MCF 10A (cell line): Measurements from ENCODE around the gene BATF2. TPM values are rescaled to one million over a fixed set of nuclear protein-coding genes. Genes with fewer than 3 reads are reported as not detected.

Experiments used
- BruUV-seq: library from RNA; stranded (reverse); fragments of 400-500 nt; replicated peaks from 2 replicates; lab custom pipeline; 2021; lab: Mats Ljungman, UMichigan
- CTCF ChIA-PET: fragments of 300-600 bp; sonication (Branson Sonifier 250); formaldehyde crosslinking; extraction: SDS; loops from one replicate; lab custom pipeline; 2021; ENCODE audit warnings: antibody characterized with exemption, inconsistent platforms; lab: Yijun Ruan, JAX
- POLR2A ChIA-PET: fragments of 300-600, 350-650 bp; sonication (Branson Sonifier 250); formaldehyde crosslinking; extraction: SDS; loops from one replicate; lab custom pipeline; 2020; ENCODE audit warnings: antibody characterized with exemption, inconsistent platforms; lab: Yijun Ruan, JAX
- DNase-seq: peaks from one replicate; pipeline ENCODE4 v3.0.0-alpha.2; 2018; ENCODE audit not compliant: unreplicated experiment
- H3K27ac Mint-ChIP-seq: one replicate; pipeline ENCODE4 v1.8.0; 2022; ENCODE audit warnings: mild to moderate bottlenecking, low read depth, mixed read lengths; ENCODE audit not compliant: unreplicated experiment
- H3K27me3 Mint-ChIP-seq: one replicate; pipeline ENCODE4 v1.8.0; 2022; ENCODE audit warnings: mixed read lengths; ENCODE audit not compliant: insufficient read depth, unreplicated experiment
- H3K36me3 Mint-ChIP-seq: one replicate; pipeline ENCODE4 v1.8.0; 2022; ENCODE audit warnings: mild to moderate bottlenecking, moderate library complexity, mixed read lengths; ENCODE audit not compliant: insufficient read depth, unreplicated experiment
- H3K4me1 Mint-ChIP-seq: one replicate; pipeline ENCODE4 v1.8.0; 2022; ENCODE audit warnings: mixed read lengths; ENCODE audit not compliant: insufficient read depth, unreplicated experiment
- H3K4me3 Mint-ChIP-seq: one replicate; pipeline ENCODE4 v1.8.0; 2022; ENCODE audit warnings: mild to moderate bottlenecking, moderate library complexity, mixed read lengths; ENCODE audit not compliant: unreplicated experiment
- H3K9me3 Mint-ChIP-seq: one replicate; pipeline ENCODE4 v1.8.0; 2022; ENCODE audit warnings: mixed read lengths; ENCODE audit not compliant: unreplicated experiment
- intact Hi-C: fragments of 100-400 bp; cut with micrococcal nuclease; formaldehyde crosslinking; loops from 2 replicates; pipeline ENCODE4 v1.14.1; 2022
- total RNA-seq: library from RNA; stranded (reverse); gene quantifications from 2 replicates; pipeline ENCODE4 v1.2.3, GENCODE V29; 2022
- TF ChIP-seq, protein P1 (sequence below): fragments of 200-600 bp; IDR thresholded peaks from one replicate; pipeline ENCODE4 v1.8.0; 2022; ENCODE audit warnings: antibody characterized with exemption, mild to moderate bottlenecking; ENCODE audit not compliant: unreplicated experiment

The BATF2 gene
- total RNA-seq, 1 experiment from 2014 or later, result 1.3 TPM

DNA sequence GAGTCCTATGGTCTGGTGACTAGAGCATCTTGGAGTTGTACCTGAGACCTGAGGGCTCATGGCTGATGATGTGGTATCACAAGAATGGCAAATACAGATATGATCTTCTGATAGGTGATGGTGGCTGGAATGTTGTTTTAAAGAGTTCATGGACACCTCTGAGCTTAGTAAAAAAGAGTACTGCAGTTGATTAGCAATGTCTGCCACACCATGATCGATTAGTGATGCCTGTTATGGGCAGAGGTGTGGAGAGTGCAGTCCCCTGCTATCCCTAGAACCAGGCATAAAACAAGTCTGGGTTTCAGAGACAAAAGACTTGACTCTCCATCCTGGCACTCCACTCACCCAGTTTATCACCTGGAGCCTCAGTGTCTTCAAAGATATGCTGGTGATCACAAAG lies 1.4 kb upstream of the BATF2 start:
- CTCF ChIA-PET, result interaction anchor here (0.6 to 2.4 kb wide), 5 partner anchors 10 to 143 kb away, joined by 3 to 8 read pairs (median 3); no protein-coding TSS in a partner anchor
- Mint-ChIP-seq H3K9me3 (no peaks in the 10 kb centered on the region), H3K4me1 (peaks cover 12% of the 10 kb centered on the region), H3K36me3 (no peaks in the 10 kb centered on the region), H3K4me3 (no peak overlapping the region), H3K27me3 (no peaks in the 10 kb centered on the region), H3K27ac (peak overlapping the region; percentile 27)
- POLR2A ChIA-PET, result interaction anchor here (0.6 to 1.7 kb wide), 2 partner anchors 16 to 187 kb away, joined by 3 to 4 read pairs; partner anchors contain the start of gene ARL2
- TF ChIP-seq, protein P1, sequence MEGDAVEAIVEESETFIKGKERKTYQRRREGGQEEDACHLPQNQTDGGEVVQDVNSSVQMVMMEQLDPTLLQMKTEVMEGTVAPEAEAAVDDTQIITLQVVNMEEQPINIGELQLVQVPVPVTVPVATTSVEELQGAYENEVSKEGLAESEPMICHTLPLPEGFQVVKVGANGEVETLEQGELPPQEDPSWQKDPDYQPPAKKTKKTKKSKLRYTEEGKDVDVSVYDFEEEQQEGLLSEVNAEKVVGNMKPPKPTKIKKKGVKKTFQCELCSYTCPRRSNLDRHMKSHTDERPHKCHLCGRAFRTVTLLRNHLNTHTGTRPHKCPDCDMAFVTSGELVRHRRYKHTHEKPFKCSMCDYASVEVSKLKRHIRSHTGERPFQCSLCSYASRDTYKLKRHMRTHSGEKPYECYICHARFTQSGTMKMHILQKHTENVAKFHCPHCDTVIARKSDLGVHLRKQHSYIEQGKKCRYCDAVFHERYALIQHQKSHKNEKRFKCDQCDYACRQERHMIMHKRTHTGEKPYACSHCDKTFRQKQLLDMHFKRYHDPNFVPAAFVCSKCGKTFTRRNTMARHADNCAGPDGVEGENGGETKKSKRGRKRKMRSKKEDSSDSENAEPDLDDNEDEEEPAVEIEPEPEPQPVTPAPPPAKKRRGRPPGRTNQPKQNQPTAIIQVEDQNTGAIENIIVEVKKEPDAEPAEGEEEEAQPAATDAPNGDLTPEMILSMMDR, result no peak
- no peak for DNase-seq
- BruUV-seq, result no TSS peak
- intact Hi-C loops, result no loop called here

DNA sequence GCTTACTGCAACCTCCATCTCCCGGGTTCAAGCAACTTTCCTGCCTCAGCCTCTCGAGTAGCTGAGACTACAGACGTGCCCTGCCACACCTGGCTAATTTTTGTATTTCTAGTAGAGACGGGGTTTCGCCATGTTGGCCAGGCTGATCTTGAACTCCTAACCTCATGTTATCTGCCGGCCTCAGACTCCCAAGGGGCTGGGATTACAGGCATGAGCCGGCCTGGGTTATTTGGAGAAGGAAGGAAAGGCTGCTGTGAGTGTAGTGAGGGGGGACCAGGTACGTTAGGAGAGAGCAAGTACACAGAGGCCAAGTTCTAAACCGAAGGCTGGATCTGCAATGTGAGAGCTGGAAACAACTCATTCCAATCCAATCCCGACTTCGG lies 453 bp downstream of the BATF2 start:
- H3K36me3 Mint-ChIP-seq, result no peaks in the 10 kb centered on the region
- TF ChIP-seq, protein P1, result no peak
- no TSS peak for BruUV-seq
- ChIA-PET CTCF (interaction anchor here (0.7 to 2.4 kb wide), 10 partner anchors 9 to 149 kb away, joined by 3 to 8 read pairs (median 4); partner anchors contain the start of gene ARL2), POLR2A (interaction anchor here (1.0 to 1.7 kb wide), 3 partner anchors 11 to 78 kb away, joined by 6 to 10 read pairs (median 7); partner anchors contain the start of gene ARL2)
- H3K27me3 Mint-ChIP-seq, result no peaks in the 10 kb centered on the region
- no peaks in the 10 kb centered on the region for H3K9me3 Mint-ChIP-seq
- intact Hi-C loops, result no loop called here
- peak overlapping the region; percentile 60 for H3K4me3 Mint-ChIP-seq
- no peak overlapping the region for H3K27ac Mint-ChIP-seq
- H3K4me1 Mint-ChIP-seq, result peaks cover 12% of the 10 kb centered on the region
- no peak for DNase-seq

GRCh38 chr11:64994318-64994717 lies 2.5 kb downstream of the BATF2 start:
- Mint-ChIP-seq H3K4me3 (no peak overlapping the region), H3K27me3 (no peaks in the 10 kb centered on the region), H3K9me3 (no peaks in the 10 kb centered on the region), H3K27ac (no peak overlapping the region), H3K36me3 (no peaks in the 10 kb centered on the region), H3K4me1 (peaks cover 12% of the 10 kb centered on the region)
- BruUV-seq, result no TSS peak
- DNase-seq, result no peak
- intact Hi-C loops, result no loop called here
- ChIA-PET CTCF (no interaction called here), POLR2A (interaction anchor here (0.6 kb wide), 1 partner anchor 17 kb away, joined by 4 read pairs; no protein-coding TSS in a partner anchor)
- TF ChIP-seq, protein P1, result no peak

DNA sequence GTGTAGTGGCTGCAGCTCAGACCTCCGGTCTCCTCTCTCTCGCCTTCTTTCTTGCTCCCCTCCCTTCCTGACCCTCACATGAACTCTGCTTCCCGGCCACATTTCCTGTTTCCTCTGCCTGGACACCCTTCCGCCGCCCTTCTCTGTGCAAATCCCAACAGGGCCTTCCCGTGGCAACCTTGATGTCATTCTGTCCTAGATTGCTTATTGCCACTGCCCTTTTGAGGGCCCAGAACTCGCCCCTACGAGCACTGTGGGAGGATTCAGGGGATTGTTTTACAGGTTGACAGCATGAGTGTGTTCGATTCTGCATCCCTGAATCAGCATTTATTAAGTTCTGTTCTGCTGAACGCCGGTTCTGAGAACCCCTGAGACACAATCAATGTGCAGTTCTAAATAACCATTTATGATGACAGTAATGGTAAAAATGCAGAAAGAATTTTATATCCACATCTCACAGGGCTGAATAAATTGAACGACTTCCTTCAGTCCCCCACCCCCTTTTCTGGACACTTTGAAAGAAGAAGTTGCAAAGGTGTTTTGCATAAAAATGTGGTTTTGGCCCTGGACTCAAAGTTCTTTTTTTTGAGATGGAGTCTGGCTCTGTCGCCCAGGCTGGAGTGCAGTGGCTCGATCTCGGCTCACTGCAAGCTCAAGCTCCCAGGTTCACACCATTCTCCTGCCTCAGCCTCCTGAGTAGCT lies 6.4 kb downstream of the BATF2 start:
- ChIA-PET CTCF (no interaction called here), POLR2A (no interaction called here)
- no peaks in the 10 kb centered on the region for H3K36me3 Mint-ChIP-seq
- TF ChIP-seq, protein P1, result no peak
- no peak overlapping the region for H3K27ac Mint-ChIP-seq
- no peaks in the 10 kb centered on the region for H3K9me3 Mint-ChIP-seq
- BruUV-seq, result no TSS peak
- H3K4me1 Mint-ChIP-seq, result no peaks in the 10 kb centered on the region
- DNase-seq, result no peak
- no peak overlapping the region for H3K4me3 Mint-ChIP-seq
- H3K27me3 Mint-ChIP-seq, result no peaks in the 10 kb centered on the region
- intact Hi-C loops, result no loop called here
